ENCODE data around the gene TXLNG.
"Not testable (repeated sequence)": the region's sequence is repeated elsewhere in the genome, so short reads cannot be mapped to it uniquely, and the experiment has no call there.

Gene TXLNG

GRCh38 chrX:16771483-16772398 lies 14.5 kb upstream of the TXLNG start:
- Mint-ChIP-seq H3K4me3 (no peak overlapping the region), H3K4me1 (ENCODE audit: low read depth in 2 of 2) (no peaks in the 10 kb centered on the region), H3K9me3 (no peaks in the 10 kb centered on the region), H3K36me3 (ENCODE audit: insufficient read depth) (no peaks in the 10 kb centered on the region), H3K27me3 (no peaks in the 10 kb centered on the region), H3K27ac (no peak overlapping the region)
- ATAC-seq (replicated peaks) (no peak), DNase-seq (no peak)

- no peak overlapping the region for H3K27ac Mint-ChIP-seq
- no peaks in the 10 kb centered on the region for H3K9me3 Mint-ChIP-seq
- DNase-seq (no peak), ATAC-seq (replicated peaks) (no peak)
- no peak overlapping the region for H3K4me3 Mint-ChIP-seq
- H3K36me3 Mint-ChIP-seq (ENCODE audit: insufficient read depth) = no peaks in the 10 kb centered on the region
- no peaks in the 10 kb centered on the region for H3K27me3 Mint-ChIP-seq
- no peaks in the 10 kb centered on the region for H3K4me1 Mint-ChIP-seq (ENCODE audit: low read depth in 2 of 2)
Observed at GRCh38 chrX:16772460-16772859, 13.8 kb upstream of the TXLNG start.

- no peaks in the 10 kb centered on the region for H3K4me1 Mint-ChIP-seq (ENCODE audit: low read depth in 2 of 2)
- no peaks in the 10 kb centered on the region for H3K27me3 Mint-ChIP-seq
- DNase-seq (no peak), ATAC-seq (replicated peaks) (no peak)
- no peak overlapping the region for H3K4me3 Mint-ChIP-seq
- H3K9me3 Mint-ChIP-seq = no peaks in the 10 kb centered on the region
- H3K27ac Mint-ChIP-seq = no peak overlapping the region
- H3K36me3 Mint-ChIP-seq (ENCODE audit: insufficient read depth) = no peaks in the 10 kb centered on the region
Observed at GRCh38 chrX:16774746-16775145, 11.5 kb upstream of the TXLNG start.

- H3K4me1 Mint-ChIP-seq (ENCODE audit: low read depth in 2 of 2) = no peaks in the 10 kb centered on the region
- no peaks in the 10 kb centered on the region for H3K9me3 Mint-ChIP-seq
- DNase-seq (no peak), ATAC-seq (replicated peaks) (no peak)
- peaks cover 3% of the 10 kb centered on the region for H3K36me3 Mint-ChIP-seq (ENCODE audit: insufficient read depth)
- no peak overlapping the region for H3K4me3 Mint-ChIP-seq
- no peak overlapping the region for H3K27ac Mint-ChIP-seq
- H3K27me3 Mint-ChIP-seq = no peaks in the 10 kb centered on the region
Observed at GRCh38 chrX:16778545-16778944, 7.7 kb upstream of the TXLNG start.

GRCh38 chrX:16778993-16779392 lies 7.3 kb upstream of the TXLNG start:
- no peak for ATAC-seq (replicated peaks)
- peaks cover 3% of the 10 kb centered on the region for H3K36me3 Mint-ChIP-seq (ENCODE audit: insufficient read depth)
- H3K27me3 Mint-ChIP-seq = no peaks in the 10 kb centered on the region

GRCh38 chrX:16779815-16780214 lies 6.5 kb upstream of the TXLNG start:
- H3K4me3 Mint-ChIP-seq; H3K4me1 Mint-ChIP-seq (ENCODE audit: low read depth in 2 of 2); H3K27me3 Mint-ChIP-seq; H3K27ac Mint-ChIP-seq; H3K9me3 Mint-ChIP-seq; ATAC-seq (replicated peaks); DNase-seq; H3K36me3 Mint-ChIP-seq (ENCODE audit: insufficient read depth): not testable (repeated sequence)

More at GRCh38 chrX:16778993-16779392, 7.3 kb upstream of the TXLNG start:
- no peak overlapping the region for H3K27ac Mint-ChIP-seq
- no peak overlapping the region for H3K4me3 Mint-ChIP-seq
- H3K4me1 Mint-ChIP-seq (ENCODE audit: low read depth in 2 of 2) = no peaks in the 10 kb centered on the region
- no peaks in the 10 kb centered on the region for H3K9me3 Mint-ChIP-seq
- DNase-seq = no peak

GRCh38 chrX:16783452-16783851 lies 2.8 kb upstream of the TXLNG start:
- ATAC-seq (replicated peaks) (no peak), DNase-seq (no peak)
- Mint-ChIP-seq H3K27me3 (no peaks in the 10 kb centered on the region), H3K4me3 (no peak overlapping the region), H3K27ac (no peak overlapping the region), H3K36me3 (ENCODE audit: insufficient read depth) (peaks cover 13% of the 10 kb centered on the region), H3K9me3 (no peaks in the 10 kb centered on the region), H3K4me1 (ENCODE audit: low read depth in 2 of 2) (peaks cover 3 to 13% of the 10 kb centered on the region in 2 donors)

- Mint-ChIP-seq H3K36me3 (ENCODE audit: insufficient read depth) (peaks cover 17% of the 10 kb centered on the region), H3K4me1 (ENCODE audit: low read depth in 2 of 2) (peaks cover 3 to 13% of the 10 kb centered on the region in 2 donors)
- H3K27me3 Mint-ChIP-seq; H3K9me3 Mint-ChIP-seq; ATAC-seq (replicated peaks); H3K27ac Mint-ChIP-seq; H3K4me3 Mint-ChIP-seq; DNase-seq: not testable (repeated sequence)
Observed at GRCh38 chrX:16784440-16784839, 1.8 kb upstream of the TXLNG start.

- peaks cover 3 to 13% of the 10 kb centered on the region in 2 donors for H3K4me1 Mint-ChIP-seq (ENCODE audit: low read depth in 2 of 2)
- H3K4me3 Mint-ChIP-seq = peak overlapping the region; percentile 94 to 97
- H3K27ac Mint-ChIP-seq = peak overlapping the region; percentile 94 to 95
- DNase-seq = peak in 1 of 3 experiments; percentile 1
- ATAC-seq (replicated peaks) = no peak
- H3K9me3 Mint-ChIP-seq = no peaks in the 10 kb centered on the region
- H3K36me3 Mint-ChIP-seq (ENCODE audit: insufficient read depth) = peaks cover 22% of the 10 kb centered on the region
- no peaks in the 10 kb centered on the region for H3K27me3 Mint-ChIP-seq
Observed at GRCh38 chrX:16785247-16786138, 773 bp upstream of the TXLNG start.

- Mint-ChIP-seq H3K27me3 (no peaks in the 10 kb centered on the region), H3K36me3 (ENCODE audit: insufficient read depth) (peaks cover 20% of the 10 kb centered on the region), H3K4me1 (ENCODE audit: low read depth in 2 of 2) (peaks cover 3 to 13% of the 10 kb centered on the region in 2 donors), H3K9me3 (no peaks in the 10 kb centered on the region), H3K27ac (peak overlapping the region; percentile 94 to 95), H3K4me3 (peak overlapping the region; percentile 94 to 97)
- ATAC-seq (replicated peaks) = peak; percentile 42
- peak; percentile 15 to 26 (median 17) for DNase-seq
Observed at GRCh38 chrX:16786791-16787735, 797 bp downstream of the TXLNG start.

GRCh38 chrX:16788477-16788876 lies 2.2 kb downstream of the TXLNG start:
- Mint-ChIP-seq H3K36me3 (ENCODE audit: insufficient read depth) (peaks cover 23% of the 10 kb centered on the region), H3K4me3 (peak overlapping the region in 1 of 2 donors; percentile 2), H3K27ac (no peak overlapping the region), H3K27me3 (no peaks in the 10 kb centered on the region), H3K4me1 (ENCODE audit: low read depth in 2 of 2) (peaks cover 3 to 13% of the 10 kb centered on the region in 2 donors), H3K9me3 (no peaks in the 10 kb centered on the region)
- DNase-seq (no peak), ATAC-seq (replicated peaks) (no peak)

- H3K27ac Mint-ChIP-seq = no peak overlapping the region
- no peak overlapping the region for H3K4me3 Mint-ChIP-seq
Observed at GRCh38 chrX:16796298-16796697, 10.0 kb downstream of the TXLNG start.

GRCh38 chrX:16797358-16797757 lies 11.1 kb downstream of the TXLNG start:
- ATAC-seq (replicated peaks) (no peak), DNase-seq (no peak)
- no peaks in the 10 kb centered on the region for H3K27me3 Mint-ChIP-seq
- H3K36me3 Mint-ChIP-seq (ENCODE audit: insufficient read depth) = peaks cover 34% of the 10 kb centered on the region
- H3K27ac Mint-ChIP-seq = no peak overlapping the region
- H3K9me3 Mint-ChIP-seq = no peaks in the 10 kb centered on the region
- no peak overlapping the region for H3K4me3 Mint-ChIP-seq
- peaks cover 4 to 5% of the 10 kb centered on the region in 2 donors for H3K4me1 Mint-ChIP-seq (ENCODE audit: low read depth in 2 of 2)

More at GRCh38 chrX:16796298-16796697, 10.0 kb downstream of the TXLNG start:
- DNase-seq (no peak), ATAC-seq (replicated peaks) (no peak)
- Mint-ChIP-seq H3K27me3 (no peaks in the 10 kb centered on the region), H3K36me3 (ENCODE audit: insufficient read depth) (peaks cover 30% of the 10 kb centered on the region), H3K4me1 (ENCODE audit: low read depth in 2 of 2) (peaks cover 4 to 5% of the 10 kb centered on the region in 2 donors), H3K9me3 (no peaks in the 10 kb centered on the region)

All from effector memory CD8-positive, alpha-beta T cell (primary cell).